Measurements from ENCODE around the gene MRM1. TPM values are rescaled to one million over a fixed set of nuclear protein-coding genes. Genes with fewer than 3 reads are reported as not detected.

The MRM1 gene, protein sequence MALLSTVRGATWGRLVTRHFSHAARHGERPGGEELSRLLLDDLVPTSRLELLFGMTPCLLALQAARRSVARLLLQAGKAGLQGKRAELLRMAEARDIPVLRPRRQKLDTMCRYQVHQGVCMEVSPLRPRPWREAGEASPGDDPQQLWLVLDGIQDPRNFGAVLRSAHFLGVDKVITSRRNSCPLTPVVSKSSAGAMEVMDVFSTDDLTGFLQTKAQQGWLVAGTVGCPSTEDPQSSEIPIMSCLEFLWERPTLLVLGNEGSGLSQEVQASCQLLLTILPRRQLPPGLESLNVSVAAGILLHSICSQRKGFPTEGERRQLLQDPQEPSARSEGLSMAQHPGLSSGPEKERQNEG
- 10.4 and 14.5 TPM in 2 replicates for total RNA-seq (2014; rRNA removed; shearing (Covaris generic))

DNA sequence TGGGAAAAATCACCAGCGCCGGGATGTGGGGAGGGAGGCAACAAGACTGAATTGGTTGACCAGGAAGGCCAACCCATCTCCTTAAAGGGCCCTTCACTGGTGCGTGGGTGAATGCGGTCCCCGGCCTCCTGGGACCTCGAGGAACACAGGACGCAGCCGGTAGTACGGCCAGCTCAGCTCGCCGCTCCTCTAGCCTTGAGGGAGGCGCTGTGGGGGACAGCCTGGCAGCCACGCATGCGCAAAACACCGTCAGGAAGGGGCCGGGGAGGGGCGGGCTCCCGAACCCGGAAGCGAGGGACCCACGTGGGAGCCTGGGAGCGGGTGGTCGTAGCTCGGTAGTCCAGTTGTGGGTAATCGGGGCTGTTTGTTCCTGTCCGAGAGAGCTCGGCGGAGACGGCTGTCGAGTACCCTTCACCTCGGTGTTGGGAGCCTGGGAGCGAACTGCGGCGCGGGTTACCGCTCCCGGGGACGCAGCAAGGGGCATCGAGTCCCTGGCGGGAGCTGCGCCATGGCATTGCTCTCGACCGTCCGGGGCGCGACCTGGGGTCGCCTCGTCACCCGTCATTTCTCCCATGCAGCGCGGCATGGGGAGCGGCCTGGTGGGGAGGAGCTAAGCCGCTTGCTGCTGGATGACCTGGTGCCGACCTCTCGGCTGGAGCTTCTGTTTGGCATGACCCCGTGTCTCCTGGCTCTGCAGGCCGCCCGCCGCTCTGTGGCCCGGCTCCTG is at the start of gene MRM1:
TSS of gene MRM1 (plus strand) at position 281 of the 727 bp plus-strand sequence. CDS start at position 509, 228 bp downstream.
- DNase-seq (ENCODE audit: low read depth) = peak; percentile 93

DNA sequence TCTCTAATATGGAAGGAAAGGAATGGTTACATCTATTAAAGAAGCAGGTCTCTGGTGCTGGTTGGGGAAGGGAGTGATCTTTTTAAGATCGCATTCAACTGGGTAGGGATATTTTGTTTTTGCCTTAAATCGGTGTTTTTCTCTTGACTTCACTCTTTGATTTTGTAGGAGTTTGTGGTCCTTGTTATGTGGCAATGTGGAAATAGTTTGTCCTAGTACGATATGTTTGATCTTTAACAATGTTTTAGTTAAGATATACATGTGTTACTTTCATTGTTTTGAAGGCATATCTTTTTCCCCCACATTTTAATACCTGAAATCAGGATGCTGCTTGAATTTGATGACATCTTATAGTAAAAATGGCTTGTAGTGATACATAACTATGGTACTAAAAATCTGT is 47.9 kb upstream of the MRM1 start:
- DNase-seq (ENCODE audit: low read depth) = no peak

DNA sequence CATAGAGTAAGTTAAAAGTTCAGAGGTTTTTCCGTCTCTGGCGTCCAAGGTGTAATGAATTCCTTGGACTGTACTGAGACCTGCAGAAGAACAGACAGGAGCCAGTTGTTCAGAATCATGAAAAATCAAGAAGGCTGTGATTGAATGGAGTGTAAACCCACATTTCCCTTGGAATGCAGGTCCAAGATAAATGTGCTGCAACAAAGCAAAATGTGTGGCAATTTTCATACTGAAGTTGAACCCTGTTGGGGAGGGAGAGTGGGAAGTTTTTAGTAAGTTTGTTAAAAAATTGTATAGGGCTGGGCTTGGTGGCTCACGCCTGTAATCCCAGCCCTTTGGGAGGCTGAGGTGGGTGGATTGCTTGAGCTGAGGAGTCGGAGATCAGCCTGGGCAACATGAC is 35.3 kb upstream of the MRM1 start:
- no peak for DNase-seq (ENCODE audit: low read depth)

DNA sequence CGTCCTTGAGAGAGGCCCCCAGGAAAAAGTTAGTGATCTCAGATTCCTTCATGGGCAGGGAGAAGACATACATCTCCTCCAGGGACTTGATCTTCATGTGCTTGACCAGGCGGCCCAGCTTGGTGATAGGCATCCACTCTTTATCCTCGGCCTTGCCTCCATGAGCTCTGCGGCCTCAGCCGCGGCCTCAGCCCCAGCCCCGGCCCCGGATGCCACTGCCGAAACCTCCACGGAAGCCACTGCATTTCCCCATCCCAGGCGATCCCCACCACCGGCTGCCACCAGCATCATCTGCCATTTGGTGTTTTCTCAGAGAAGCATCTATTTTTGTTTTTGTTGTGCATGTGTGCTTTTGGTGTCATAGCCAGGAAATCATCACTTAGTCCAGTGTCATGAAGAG is 26.4 kb upstream of the MRM1 start:
- no peak for DNase-seq (ENCODE audit: low read depth)

DNA sequence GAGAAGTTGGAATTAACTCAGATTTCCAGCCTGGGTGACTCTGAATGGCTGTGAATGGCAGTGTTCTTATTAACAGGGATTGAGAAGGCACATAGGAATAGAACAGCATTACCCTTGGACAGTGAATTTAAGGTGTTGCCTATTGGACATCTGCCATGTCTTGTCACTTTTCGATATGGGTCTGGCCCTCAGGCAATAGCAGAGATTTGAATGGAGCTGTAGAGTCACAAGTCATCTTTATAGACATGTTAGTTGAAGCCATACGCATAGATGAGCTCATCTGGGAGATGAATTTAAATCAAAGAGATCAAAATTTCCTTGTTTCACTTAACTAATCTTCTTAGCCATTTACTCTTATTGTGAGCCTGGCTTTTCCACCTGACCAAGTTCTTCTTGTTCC is 24.6 kb upstream of the MRM1 start:
- no peak for DNase-seq (ENCODE audit: low read depth)

DNA sequence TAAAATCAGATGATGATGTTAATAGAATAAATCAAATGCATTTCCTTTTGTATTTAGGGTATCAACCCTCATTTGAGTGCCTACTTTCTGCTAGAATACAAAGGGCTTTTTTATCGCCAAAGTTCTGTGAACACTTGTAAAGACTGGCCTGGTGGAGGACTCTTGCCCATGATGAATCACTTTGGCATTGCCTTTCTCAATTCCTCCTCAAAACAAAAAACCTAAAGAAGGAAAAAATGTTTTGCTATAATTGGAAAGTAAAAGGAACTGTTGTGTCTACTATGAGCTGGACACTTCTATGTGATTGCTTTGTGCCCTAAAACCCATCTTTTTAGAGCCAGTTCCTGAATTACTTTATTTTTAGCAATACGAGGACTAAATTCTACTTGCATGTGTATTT is 22.7 kb upstream of the MRM1 start:
- DNase-seq (ENCODE audit: low read depth) = no peak

DNA sequence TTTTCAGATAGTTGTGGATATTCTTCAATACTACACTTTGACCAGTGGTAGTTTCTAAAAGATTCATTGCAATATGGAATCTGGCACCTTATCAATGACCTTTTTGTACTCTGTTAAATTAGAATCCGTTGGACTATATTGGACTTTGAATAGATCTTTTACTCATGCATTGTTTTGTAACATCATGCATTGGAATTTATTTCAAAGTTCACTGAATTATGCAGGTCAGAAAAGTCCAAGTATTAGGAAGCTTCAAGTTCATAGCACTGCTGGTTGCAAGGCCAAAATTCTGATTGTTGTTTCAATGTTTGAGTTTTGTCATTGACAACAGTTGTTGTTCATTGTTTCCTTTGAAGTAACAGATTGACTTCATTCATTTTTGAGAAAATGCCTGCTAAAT is 17.6 kb upstream of the MRM1 start:
- DNase-seq (ENCODE audit: low read depth) = no peak

DNA sequence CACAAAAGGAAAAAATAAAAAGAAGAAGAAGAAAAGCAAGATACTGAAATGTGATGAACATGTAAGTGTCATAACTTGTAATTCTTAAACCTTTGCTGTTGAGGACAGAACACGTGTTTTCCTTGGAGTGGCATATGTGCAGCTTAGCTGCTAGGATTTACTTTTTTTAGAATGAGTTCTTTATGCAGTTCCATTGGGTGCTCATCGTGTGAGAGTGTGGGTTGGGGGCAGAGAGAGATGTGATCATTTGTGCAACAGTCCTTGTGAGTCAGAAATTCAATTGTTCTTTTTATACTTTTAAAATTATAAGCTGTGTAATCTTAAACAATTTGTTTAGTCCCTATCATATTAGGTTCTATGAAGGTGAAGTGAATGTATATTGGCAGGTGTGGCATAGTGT is 15.2 kb upstream of the MRM1 start:
- no peak for DNase-seq (ENCODE audit: low read depth)

DNA sequence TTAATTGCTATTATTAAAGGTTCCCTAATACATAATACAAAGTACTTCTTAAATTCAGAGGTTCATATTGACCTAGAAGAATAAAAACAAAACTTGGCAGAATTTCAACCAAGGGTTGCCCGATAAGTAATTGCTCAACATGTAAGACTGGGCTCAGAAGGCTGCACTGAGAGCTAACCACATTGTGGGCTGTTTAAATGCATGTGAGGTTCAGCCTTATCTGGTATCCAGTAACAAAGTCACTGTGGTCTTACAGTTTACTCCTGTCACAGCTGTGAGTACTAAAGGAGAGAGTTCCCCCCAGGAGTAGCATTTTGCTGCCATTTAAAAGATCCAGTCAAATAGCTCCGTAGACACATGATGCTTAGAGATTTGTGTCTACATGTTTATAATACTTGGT is 11.3 kb upstream of the MRM1 start:
- DNase-seq (ENCODE audit: low read depth) = no peak

DNA sequence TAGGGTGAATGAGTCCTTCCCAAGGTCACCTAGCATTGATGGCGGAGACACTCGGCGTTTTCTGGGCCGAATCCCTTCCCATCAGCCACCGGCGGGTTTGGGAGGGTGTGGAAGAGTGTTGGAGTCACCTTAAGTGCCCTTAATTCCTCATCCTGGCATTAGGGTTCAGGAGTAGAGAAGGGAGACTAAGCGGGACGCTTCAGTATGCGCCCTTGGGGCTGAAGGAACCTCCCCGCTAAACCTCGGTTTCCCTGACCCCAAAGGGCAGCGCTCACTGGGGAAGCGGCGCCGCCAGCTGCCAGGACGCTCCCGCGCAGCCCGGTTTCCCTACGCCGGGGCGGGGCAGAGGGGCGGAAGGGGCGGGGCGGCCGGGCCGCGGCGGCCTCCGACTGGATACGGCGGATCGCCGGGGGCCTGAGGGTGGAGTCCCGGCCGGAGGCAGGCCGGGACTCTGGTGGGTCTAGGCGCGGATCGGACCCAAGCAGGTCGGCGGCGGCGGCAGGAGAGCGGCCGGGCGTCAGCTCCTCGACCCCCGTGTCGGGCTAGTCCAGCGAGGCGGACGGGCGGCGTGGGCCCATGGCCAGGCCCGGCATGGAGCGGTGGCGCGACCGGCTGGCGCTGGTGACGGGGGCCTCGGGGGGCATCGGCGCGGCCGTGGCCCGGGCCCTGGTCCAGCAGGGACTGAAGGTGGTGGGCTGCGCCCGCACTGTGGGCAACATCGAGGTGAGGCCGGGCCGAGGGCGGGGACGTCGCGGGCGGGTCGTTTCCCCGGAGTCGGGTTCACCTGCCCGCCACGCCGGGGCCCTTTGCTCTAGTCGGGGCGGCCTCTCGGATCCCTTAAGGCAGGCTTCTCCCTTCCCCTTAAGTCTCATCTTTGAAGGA is 9.7 kb upstream of the MRM1 start, which contains the start of gene DHRS11:
TSS of gene DHRS11 (plus strand) at position 446 of the 882 bp plus-strand sequence. CDS start at position 577, 131 bp downstream.
- peak; percentile 81 for DNase-seq (ENCODE audit: low read depth)

DNA sequence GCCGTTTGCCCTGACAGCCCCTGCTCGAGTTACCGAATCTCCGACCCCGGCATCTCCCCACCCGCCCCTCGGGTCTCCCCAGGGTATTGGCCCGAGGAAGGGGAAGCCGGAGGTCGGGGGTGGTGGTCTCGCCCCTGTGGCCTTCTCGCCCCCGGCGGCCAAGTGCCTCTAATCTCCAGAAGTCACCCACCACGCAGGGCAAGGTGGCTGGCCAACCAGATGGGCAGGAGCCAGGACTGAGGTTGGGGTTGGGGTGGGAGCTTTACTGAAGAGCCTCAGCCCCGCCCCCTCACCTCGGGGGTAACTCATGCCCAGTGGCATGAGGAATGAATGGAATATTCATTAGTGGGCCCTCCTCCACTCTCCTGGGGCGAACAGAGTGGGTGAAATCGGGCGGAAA is 9.1 kb upstream of the MRM1 start:
- peak; percentile 31 for DNase-seq (ENCODE audit: low read depth)

DNA sequence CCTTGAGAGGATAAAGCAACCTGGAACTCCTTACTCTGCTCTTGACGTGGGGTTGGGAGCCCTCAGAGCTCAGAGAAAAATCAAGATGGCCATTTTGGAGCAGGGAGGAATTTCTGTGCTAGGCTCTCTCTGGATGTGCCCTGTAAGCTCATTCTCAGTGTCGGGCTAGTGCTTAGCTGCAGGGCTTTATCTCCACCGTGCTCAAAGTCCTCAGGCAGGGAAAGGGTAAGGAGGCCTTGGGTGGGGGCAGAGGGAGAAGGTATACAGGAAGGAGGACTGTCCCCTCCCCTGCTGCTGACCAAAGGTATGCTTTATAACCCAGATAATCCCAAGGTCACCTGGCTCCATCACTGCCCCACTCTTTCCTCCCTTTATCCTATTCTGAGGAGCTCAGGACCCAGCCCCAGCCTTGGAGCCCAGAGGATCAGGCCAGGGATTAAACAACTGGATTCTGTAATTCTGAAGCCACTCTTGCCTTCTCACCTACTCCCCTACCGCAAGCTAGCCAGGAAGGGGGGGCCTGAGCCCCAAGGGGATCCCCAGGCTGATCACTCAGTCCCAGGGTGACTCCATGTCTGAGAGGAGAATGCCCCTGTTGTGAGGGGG is 8.6 kb upstream of the MRM1 start:
- no peak for DNase-seq (ENCODE audit: low read depth)

DNA sequence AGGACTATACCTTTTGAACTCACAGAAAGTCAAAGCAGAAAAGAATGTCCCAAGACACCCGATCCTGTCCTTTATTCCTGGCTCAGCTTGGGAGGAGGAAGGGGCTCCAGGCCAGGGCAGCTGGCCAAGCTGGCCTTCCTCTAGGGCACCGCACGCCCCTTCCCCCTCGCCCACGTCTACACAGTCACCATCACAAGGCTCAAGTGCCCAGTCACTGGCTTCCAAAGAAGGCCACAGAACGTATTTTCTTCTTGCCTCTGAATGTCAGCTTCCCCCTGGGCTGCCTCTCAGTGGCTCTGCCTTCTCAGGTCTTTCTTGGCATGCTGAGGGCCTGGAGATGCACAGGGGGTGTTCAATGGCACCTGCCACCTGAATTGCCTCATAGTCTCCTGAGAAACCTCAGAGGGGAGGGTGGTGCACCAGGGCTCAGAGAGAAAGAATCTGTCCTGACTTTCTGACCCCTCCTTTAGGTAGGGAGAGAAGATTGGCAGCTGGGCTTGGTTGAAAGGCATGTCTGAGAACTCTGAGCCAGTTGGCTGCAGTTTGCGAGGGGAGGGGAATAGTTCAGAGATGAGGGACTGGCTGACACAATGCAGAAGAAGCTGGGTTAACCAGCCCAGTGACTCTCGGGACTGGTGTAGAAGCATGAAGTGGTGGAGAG is 7.6 kb upstream of the MRM1 start:
- no peak for DNase-seq (ENCODE audit: low read depth)

DNA sequence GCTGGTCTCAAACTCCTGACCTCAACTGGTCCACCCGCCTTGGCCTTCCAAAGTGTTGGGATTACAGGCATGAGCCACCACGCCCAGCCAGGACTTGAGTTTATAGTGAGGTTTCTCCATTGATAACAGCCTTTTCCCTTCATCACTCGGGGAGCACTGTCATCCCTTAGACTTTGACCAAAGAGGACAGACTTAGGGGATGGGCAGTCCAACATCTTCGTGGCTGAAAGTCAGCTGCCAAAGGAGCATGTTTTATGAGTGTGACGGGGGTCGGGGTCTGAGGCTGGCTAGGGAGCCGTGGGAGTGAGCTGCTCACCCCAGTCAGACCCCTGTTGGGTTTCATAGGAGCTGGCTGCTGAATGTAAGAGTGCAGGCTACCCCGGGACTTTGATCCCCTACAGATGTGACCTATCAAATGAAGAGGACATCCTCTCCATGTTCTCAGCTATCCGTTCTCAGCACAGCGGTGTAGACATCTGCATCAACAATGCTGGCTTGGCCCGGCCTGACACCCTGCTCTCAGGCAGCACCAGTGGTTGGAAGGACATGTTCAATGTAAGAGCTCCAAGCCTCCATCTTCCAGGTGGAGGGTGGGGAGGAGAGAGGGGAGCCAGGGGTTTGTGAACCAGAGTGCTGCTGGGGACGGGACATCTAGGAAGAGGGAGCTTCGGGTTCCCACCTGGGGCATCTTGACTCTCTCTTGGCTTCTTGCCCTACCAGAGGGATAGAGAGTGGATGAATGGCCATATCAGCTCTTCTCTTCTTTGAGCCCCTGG is 6.6 kb upstream of the MRM1 start:
- no peak for DNase-seq (ENCODE audit: low read depth)

DNA sequence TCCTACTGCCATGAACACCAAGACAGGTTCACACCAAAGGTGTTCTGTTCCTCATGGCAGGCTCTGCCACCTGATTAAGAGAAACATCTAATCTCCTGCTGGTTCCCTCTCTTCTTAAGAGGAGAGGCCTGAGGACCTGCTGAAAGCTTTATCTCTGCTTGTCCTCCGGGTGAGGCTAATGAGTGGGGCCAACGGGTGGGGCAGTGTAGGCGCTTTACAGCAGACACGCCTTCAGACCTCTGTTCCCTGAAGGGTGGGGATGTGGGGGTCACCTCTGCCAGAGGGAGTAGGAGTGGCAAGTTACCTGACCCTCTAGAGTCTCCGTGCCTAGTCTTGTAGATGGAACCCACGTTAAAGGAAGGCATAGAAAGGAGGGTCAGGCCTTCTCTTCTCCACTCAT is 4.2 kb upstream of the MRM1 start:
- DNase-seq (ENCODE audit: low read depth) = no peak

DNA sequence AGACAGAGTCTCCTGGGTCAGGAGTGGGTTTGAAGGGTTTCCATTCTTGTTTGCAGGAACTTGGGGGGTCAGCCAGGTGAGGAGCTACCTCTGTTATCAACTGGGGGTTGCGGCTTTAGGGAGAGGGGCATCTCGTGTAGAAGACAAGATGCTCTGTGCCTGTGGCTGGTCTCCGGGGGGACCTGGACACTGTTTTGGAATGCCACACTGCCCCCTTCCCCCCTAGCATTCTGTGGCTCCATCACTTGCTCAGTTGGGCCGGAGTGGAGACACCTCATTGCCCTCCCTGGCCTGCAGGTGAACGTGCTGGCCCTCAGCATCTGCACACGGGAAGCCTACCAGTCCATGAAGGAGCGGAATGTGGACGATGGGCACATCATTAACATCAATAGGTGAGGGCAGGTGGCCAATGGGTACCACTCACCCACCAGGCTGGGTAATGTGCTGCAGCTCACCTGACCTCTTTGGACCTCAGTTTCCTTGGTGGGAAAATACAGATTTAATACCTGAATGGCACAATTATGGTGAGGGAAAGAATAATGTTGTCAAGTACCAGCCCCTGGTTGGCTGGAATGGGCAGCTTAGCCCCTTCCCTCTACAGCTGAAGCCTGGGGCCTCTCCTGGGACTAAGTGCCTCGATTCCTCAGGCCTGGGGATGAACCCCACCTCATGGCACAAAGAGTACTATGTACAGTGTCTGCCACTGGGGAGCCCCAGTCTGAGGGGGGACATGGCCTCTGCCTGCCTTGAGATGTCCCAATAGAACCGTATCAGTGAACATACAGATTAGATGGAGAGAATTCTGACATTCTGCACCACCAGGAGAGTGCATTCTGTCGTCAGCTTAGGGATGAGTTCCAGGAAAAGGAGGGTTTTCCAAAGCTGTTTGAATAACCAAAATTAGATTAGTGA is 3.3 kb upstream of the MRM1 start:
- DNase-seq (ENCODE audit: low read depth) = no peak

DNA sequence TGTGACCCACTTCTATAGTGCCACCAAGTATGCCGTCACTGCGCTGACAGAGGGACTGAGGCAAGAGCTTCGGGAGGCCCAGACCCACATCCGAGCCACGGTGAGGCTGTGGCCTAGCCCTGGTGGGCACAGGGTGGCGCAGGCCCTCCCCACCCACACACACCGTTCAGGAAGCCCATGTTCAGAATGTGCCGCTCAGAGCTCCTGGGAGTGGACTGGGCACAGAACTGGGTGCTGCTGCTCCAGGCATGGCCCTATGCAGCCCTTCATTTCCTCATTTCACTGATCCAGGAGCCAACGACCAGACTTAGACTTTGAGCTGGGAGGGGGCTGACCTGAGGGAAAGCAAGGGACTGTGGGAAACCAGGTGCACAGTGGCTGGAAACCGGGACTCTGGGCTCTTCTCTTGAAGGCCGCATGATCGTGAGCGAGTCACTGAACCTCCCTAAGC is 2.4 kb upstream of the MRM1 start:
- DNase-seq (ENCODE audit: low read depth) = no peak

DNA sequence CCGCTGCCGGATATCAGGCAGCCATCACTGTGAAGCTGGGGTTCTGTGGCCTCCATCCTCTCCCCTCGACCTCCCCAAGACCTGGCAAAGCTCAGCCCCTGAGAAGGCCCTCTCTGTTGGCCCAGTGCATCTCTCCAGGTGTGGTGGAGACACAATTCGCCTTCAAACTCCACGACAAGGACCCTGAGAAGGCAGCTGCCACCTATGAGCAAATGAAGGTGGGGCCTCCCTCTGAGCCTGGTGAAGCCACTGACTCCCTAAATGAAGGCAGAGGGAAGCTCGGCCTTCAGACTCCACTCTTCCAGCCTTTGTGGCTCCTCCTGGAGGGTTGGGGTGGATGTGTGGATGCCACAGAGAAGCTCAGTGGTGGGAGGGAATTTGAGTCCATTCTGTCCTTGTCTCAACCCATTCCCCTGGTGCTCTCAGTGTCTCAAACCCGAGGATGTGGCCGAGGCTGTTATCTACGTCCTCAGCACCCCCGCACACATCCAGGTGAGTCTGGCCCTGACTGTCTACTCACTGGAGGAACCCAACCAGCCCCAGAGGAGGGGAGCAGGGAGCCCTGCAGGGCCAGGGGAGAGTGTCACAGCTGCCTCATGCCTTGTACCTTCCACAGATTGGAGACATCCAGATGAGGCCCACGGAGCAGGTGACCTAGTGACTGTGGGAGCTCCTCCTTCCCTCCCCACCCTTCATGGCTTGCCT is 1.7 kb upstream of the MRM1 start:
- DNase-seq (ENCODE audit: low read depth) = no peak

DNA sequence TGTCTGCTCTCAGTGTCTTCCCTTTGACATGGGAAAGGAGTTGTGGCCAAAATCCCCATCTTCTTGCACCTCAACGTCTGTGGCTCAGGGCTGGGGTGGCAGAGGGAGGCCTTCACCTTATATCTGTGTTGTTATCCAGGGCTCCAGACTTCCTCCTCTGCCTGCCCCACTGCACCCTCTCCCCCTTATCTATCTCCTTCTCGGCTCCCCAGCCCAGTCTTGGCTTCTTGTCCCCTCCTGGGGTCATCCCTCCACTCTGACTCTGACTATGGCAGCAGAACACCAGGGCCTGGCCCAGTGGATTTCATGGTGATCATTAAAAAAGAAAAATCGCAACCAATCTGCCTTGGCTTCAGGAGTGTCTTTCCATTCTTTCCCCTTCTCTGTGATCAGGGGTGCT is 918 bp upstream of the MRM1 start:
- DNase-seq (ENCODE audit: low read depth) = no peak

Data from Daoy (cell line).